ENCODE data around the gene UBXN1. TPM values are rescaled to one million over a fixed set of nuclear protein-coding genes. Genes with fewer than 3 reads are reported as not detected.

UBXN1 gene
- total and polyA plus RNA-seq, 2 donors (not counting 1 experiment from before 2014, with no cell fraction given) = 76.4 to 143 TPM

- H4K20me1 ChIP-seq (ENCODE audit: control insufficient read depth, extremely low read depth, insufficient read depth, low read length) = no peaks in the 10 kb centered on the region
- peaks cover 15% of the 10 kb centered on the region for H3K36me3 ChIP-seq (ENCODE audit: control insufficient read depth, insufficient read depth, low read length)
- no peak overlapping the region for H2AFZ ChIP-seq (ENCODE audit: low read length)
- H3K4me2 ChIP-seq (ENCODE audit: extremely low read depth, insufficient read depth, low read length) = no peak overlapping the region
- no peak overlapping the region for H3K4me3 ChIP-seq (replicated peaks in 1 of 4; ENCODE audit: control extremely low read depth in 1 of 4, insufficient read depth in 1 of 4, low read depth in 3 of 4, low read length in 4 of 4)
- H3K4me1 ChIP-seq (ENCODE audit: control insufficient read depth, extremely low read depth, insufficient read depth, low read length) = peaks cover 8% of the 10 kb centered on the region
- peaks cover 52% of the 10 kb centered on the region for H3K79me2 ChIP-seq (ENCODE audit: control insufficient read depth, insufficient read depth, low read length)
- no peaks in the 10 kb centered on the region for H3K27me3 ChIP-seq (ENCODE audit: control insufficient read depth, insufficient read depth, low read length)
- no peak overlapping the region for H3K9ac ChIP-seq (ENCODE audit: insufficient read depth, low read length)
- H3K9me3 ChIP-seq (ENCODE audit: control insufficient read depth, insufficient read depth, low read depth, low read length) = no peaks in the 10 kb centered on the region
- TF ChIP-seq CTCF (conservative IDR thresholded peaks at IDR 0.05 in 1 of 2, IDR thresholded peaks at IDR 0.05 in 1 of 2; ENCODE audit: low read depth in 1 of 2, low read length in 2 of 2) = no peak
- no peak for TF ChIP-seq EZH2 (IDR thresholded peaks at IDR 0.05; ENCODE audit: low read length, missing control alignments)
- H3K27ac ChIP-seq (ENCODE audit: insufficient read depth, low read length) = no peak overlapping the region
- DNase-seq (ENCODE audit: low read depth in 2 of 2) = no peak
These were observed 31.3 kb downstream of the UBXN1 start for GRCh38 chr11:62647609-62648005.

- Histone ChIP-seq H2AFZ (ENCODE audit: low read length) (no peak overlapping the region), H3K9me3 (ENCODE audit: control insufficient read depth, insufficient read depth, low read depth, low read length) (no peaks in the 10 kb centered on the region), H3K4me1 (ENCODE audit: control insufficient read depth, extremely low read depth, insufficient read depth, low read length) (peaks cover 8% of the 10 kb centered on the region), H3K27ac (ENCODE audit: insufficient read depth, low read length) (peak overlapping the region; percentile 64), H3K9ac (ENCODE audit: insufficient read depth, low read length) (no peak overlapping the region), H3K4me2 (ENCODE audit: extremely low read depth, insufficient read depth, low read length) (peak overlapping the region; percentile 58), H3K4me3 (replicated peaks in 1 of 4; ENCODE audit: control extremely low read depth in 1 of 4, insufficient read depth in 1 of 4, low read depth in 3 of 4, low read length in 4 of 4) (peak overlapping the region in 2 of 4 experiments; percentile 6 to 27), H3K79me2 (ENCODE audit: control insufficient read depth, insufficient read depth, low read length) (peaks cover 50% of the 10 kb centered on the region), H3K36me3 (ENCODE audit: control insufficient read depth, insufficient read depth, low read length) (peaks cover 15% of the 10 kb centered on the region), H3K27me3 (ENCODE audit: control insufficient read depth, insufficient read depth, low read length) (no peaks in the 10 kb centered on the region), H4K20me1 (ENCODE audit: control insufficient read depth, extremely low read depth, insufficient read depth, low read length) (no peaks in the 10 kb centered on the region)
- no peak for DNase-seq (ENCODE audit: low read depth in 2 of 2)
- TF ChIP-seq EZH2 (IDR thresholded peaks at IDR 0.05; ENCODE audit: low read length, missing control alignments) (no peak), CTCF (conservative IDR thresholded peaks at IDR 0.05 in 1 of 2, IDR thresholded peaks at IDR 0.05 in 1 of 2; ENCODE audit: low read depth in 1 of 2, low read length in 2 of 2) (no peak)
These were observed 31.9 kb downstream of the UBXN1 start for GRCh38 chr11:62646825-62647608.

- no peaks in the 10 kb centered on the region for H4K20me1 ChIP-seq (ENCODE audit: control insufficient read depth, extremely low read depth, insufficient read depth, low read length)
- DNase-seq (ENCODE audit: low read depth in 2 of 2) = peak; percentile 96
- peaks cover 8% of the 10 kb centered on the region for H3K4me1 ChIP-seq (ENCODE audit: control insufficient read depth, extremely low read depth, insufficient read depth, low read length)
- peak within 1 kb of the TSS; percentile 97 for H3K4me2 ChIP-seq (ENCODE audit: extremely low read depth, insufficient read depth, low read length)
- no peak within 1 kb of the TSS for H2AFZ ChIP-seq (ENCODE audit: low read length)
- peak within 1 kb of the TSS; percentile 73 to 96 (median 79) for H3K4me3 ChIP-seq (replicated peaks in 1 of 4; ENCODE audit: control extremely low read depth in 1 of 4, insufficient read depth in 1 of 4, low read depth in 3 of 4, low read length in 4 of 4)
- no peaks in the 10 kb centered on the region for H3K27me3 ChIP-seq (ENCODE audit: control insufficient read depth, insufficient read depth, low read length)
- peak within 1 kb of the TSS; percentile 90 for H3K9ac ChIP-seq (ENCODE audit: insufficient read depth, low read length)
- TF ChIP-seq CTCF (conservative IDR thresholded peaks at IDR 0.05 in 1 of 2, IDR thresholded peaks at IDR 0.05 in 1 of 2; ENCODE audit: low read depth in 1 of 2, low read length in 2 of 2) (no peak), EZH2 (IDR thresholded peaks at IDR 0.05; ENCODE audit: low read length, missing control alignments) (no peak)
- H3K36me3 ChIP-seq (ENCODE audit: control insufficient read depth, insufficient read depth, low read length) = peaks cover 15% of the 10 kb centered on the region
- no peaks in the 10 kb centered on the region for H3K9me3 ChIP-seq (ENCODE audit: control insufficient read depth, insufficient read depth, low read depth, low read length)
- peak within 1 kb of the TSS; percentile 88 for H3K27ac ChIP-seq (ENCODE audit: insufficient read depth, low read length)
- peaks cover 48% of the 10 kb centered on the region for H3K79me2 ChIP-seq (ENCODE audit: control insufficient read depth, insufficient read depth, low read length)
These were observed 32.7 kb downstream of the UBXN1 start, which contains the start of gene GANAB for GRCh38 chr11:62645946-62646824. TSS of gene GANAB (minus strand) at chr11:62646613. CDS start at chr11:62646599, 14 bp downstream.
